Ovary (tissue), 9 donors: Measurements from ENCODE around the gene NGLY1. TPM values are rescaled to one million over a fixed set of nuclear protein-coding genes. Genes with fewer than 3 reads are reported as not detected.

Experiments used
- DNase-seq, 5 donors: peaks; one replicate each; pipeline ENCODE4 v3.0.0-alpha.2; 2019 to 2020
- H3K27ac ChIP-seq, 2 donors: fragments of 200-600 bp; one replicate each; pipeline versions ENCODE4 v1.5.1 to v1.8.0; 2019 to 2022
- H3K27me3 ChIP-seq: fragments of 200-600 bp; one replicate; pipeline ENCODE4 v1.8.0; 2022
- H3K36me3 ChIP-seq: fragments of 200-600 bp; sonication (generic); one replicate; pipeline ENCODE4 v1.5.1; 2019
- H3K4me1 ChIP-seq: one replicate; pipeline ENCODE4 v1.8.1; 2013; ENCODE audit warnings: mild to moderate bottlenecking, moderate library complexity; ENCODE audit not compliant: insufficient read depth
- H3K4me3 ChIP-seq: fragments of 200-600 bp; sonication (generic); one replicate; pipeline ENCODE4 v1.5.1; 2017
- H3K9me3 ChIP-seq, 2 donors: fragments of 200-600 bp in 1 of 2; sonication (generic) in 1 of 2; one replicate each; pipeline versions ENCODE4 v1.5.1 to v1.8.1; 2013 to 2019; ENCODE audit warnings: mild to moderate bottlenecking in 1 of 2, moderate library complexity in 1 of 2
- CTCF ChIP-seq, 3 donors: fragments of 450-650 bp in 2 of 3; fragments of 200-600 bp in 1 of 3; IDR thresholded peaks; one replicate each; pipeline versions ENCODE4 v1.5.1 to v1.8.0; 2016 to 2022; ENCODE audit warnings: antibody characterized with exemption in 3 of 3, mild to moderate bottlenecking in 1 of 3
- EP300 ChIP-seq: sonication (generic); formaldehyde crosslinking; IDR thresholded peaks from one replicate; pipeline ENCODE4 v1.6.1; 2017; ENCODE audit warnings: antibody characterized with exemption
- POLR2A ChIP-seq: fragments of 450-650 bp; IDR thresholded peaks from one replicate; pipeline ENCODE4 v1.6.1; 2017; ENCODE audit warnings: antibody characterized with exemption, mild to moderate bottlenecking, moderate library complexity
- WGBS, 3 donors: extraction: QIAGEN DNeasy Blood & Tissue Kit in 1 of 3; methylation state at CpG; one replicate each; pipeline versions ENCODE4 v1.1.5 to v1.1.7; 2013 to 2017; 5-methylcytosine and 5-hydroxymethylcytosine counted together
- intact Hi-C, 4 donors: fragments of 100-400 bp; cut with DNase I; formaldehyde crosslinking; loops; one replicate each; pipeline versions ENCODE4 v1.11.0 to v1.15.1; 2022 to 2023
- polyA plus RNA-seq, 2 donors: library from polyadenylated mRNA; stranded (reverse); fragments of 200-250 nt in 1 of 2; fragments of 350-450 nt in 1 of 2; fragmentation: Illumina TruSeq in 1 of 2; extraction: RNeasy Lipid Tissue Mini Kit (QIAGEN cat#74804) in 1 of 2; gene quantifications; one replicate each; pipeline ENCODE4 v1.2.3, GENCODE V29; 2013 to 2014
- total RNA-seq, 7 donors: library from RNA; depleted of rRNA in 2 of 7; stranded (reverse); fragments of >200 nt in 2 of 7; fragmentation: NEBNext Ultra II Directional in 3 of 7; extraction: Animal tissue kit (Norgen Biotek cat#: 25700) in 3 of 7; gene quantifications; one replicate each; pipeline versions ENCODE4 v1.1.0 to v1.2.4, GENCODE V29; 2016 to 2023
- donor health status: DM: no; HTN: no; CAD: no; lungs with moderate emphysema.
- donor health status: DM: no; HTN: no; CAD: no.
- donor health status: Bipolar disorder and iron deficiency.
- donor health status: DM: yes; HTN: yes; CAD: no.
- donor health status: DM: no; HTN: no; CAD: no.
- donor health status: DM: yes; HTN: yes; CAD: no.

NGLY1 gene
- total and polyA plus RNA-seq, 9 donors, result 11.0 to 30.4 (median 27.1) TPM

GRCh38 chr3:25711090-25711489 lies 72.2 kb downstream of the NGLY1 start:
- Histone ChIP-seq H3K9me3 (no peaks in the 10 kb centered on the region), H3K36me3 (no peaks in the 10 kb centered on the region), H3K4me3 (no peak overlapping the region), H3K27ac (no peak overlapping the region), H3K4me1 (no peaks in the 10 kb centered on the region), H3K27me3 (no peaks in the 10 kb centered on the region)
- TF ChIP-seq EP300, result no peak
- TF ChIP-seq CTCF (IDR thresholded peaks at IDR 0.05), result no peak
- no peak for TF ChIP-seq POLR2A
- WGBS, 3 donors, result 90 to 94% (median 92%) methylated on average over 2 of the region's 2 CpGs
- no peak for DNase-seq
- intact Hi-C loops, result no loop called here

GRCh38 chr3:25708036-25708435 lies 75.2 kb downstream of the NGLY1 start:
- Histone ChIP-seq H3K4me1 (no peaks in the 10 kb centered on the region), H3K4me3 (no peak overlapping the region), H3K9me3 (no peaks in the 10 kb centered on the region), H3K27ac (no peak overlapping the region), H3K36me3 (no peaks in the 10 kb centered on the region), H3K27me3 (no peaks in the 10 kb centered on the region)
- TF ChIP-seq POLR2A (no peak), EP300 (no peak), CTCF (IDR thresholded peaks at IDR 0.05) (no peak)
- intact Hi-C loops, result no loop called here
- WGBS, 3 donors, result 36 to 45% (median 38%) methylated on average over 3 of the region's 3 CpGs
- DNase-seq, result no peak

GRCh38 chr3:25707268-25707926 lies 75.8 kb downstream of the NGLY1 start:
- 81 to 92% (median 86%) methylated on average over 2 of the region's 2 CpGs for WGBS, 3 donors
- intact Hi-C loops, result no loop called here
- DNase-seq, result no peak
- H3K36me3 ChIP-seq, result no peaks in the 10 kb centered on the region
- TF ChIP-seq CTCF (IDR thresholded peaks at IDR 0.05) (no peak), EP300 (no peak), POLR2A (no peak)
- no peaks in the 10 kb centered on the region for H3K27me3 ChIP-seq
- no peaks in the 10 kb centered on the region for H3K9me3 ChIP-seq
- H3K27ac ChIP-seq, result no peak overlapping the region
- no peak overlapping the region for H3K4me3 ChIP-seq
- H3K4me1 ChIP-seq, result no peaks in the 10 kb centered on the region

GRCh38 chr3:25706213-25706612 lies 77.0 kb downstream of the NGLY1 start:
- Histone ChIP-seq H3K36me3 (no peaks in the 10 kb centered on the region), H3K27ac (no peak overlapping the region), H3K27me3 (no peaks in the 10 kb centered on the region), H3K4me3 (no peak overlapping the region), H3K9me3 (no peaks in the 10 kb centered on the region), H3K4me1 (no peaks in the 10 kb centered on the region)
- TF ChIP-seq CTCF (IDR thresholded peaks at IDR 0.05) (no peak), EP300 (no peak), POLR2A (no peak)
- WGBS, 3 donors, result 70 to 80% (median 71%) methylated on average over 4 of the region's 4 CpGs
- DNase-seq, result no peak
- intact Hi-C loops, result no loop called here
